ENCODE measurements around the gene LIN37.
"Not testable (repeated sequence)": the region's sequence is repeated elsewhere in the genome, so short reads cannot be mapped to it uniquely, and the experiment has no call there.

Gene LIN37

GRCh38 chr19:35792888-35793287 lies 44.5 kb downstream of the LIN37 start:
- H3K27ac ChIP-seq: no peak overlapping the region
- H3K9me3 ChIP-seq: no peaks in the 10 kb centered on the region
- peaks cover 7% of the 10 kb centered on the region for H3K36me3 ChIP-seq
- H3K4me1 ChIP-seq (ENCODE audit: control insufficient read depth in 1 of 2, insufficient read depth in 1 of 2, low read depth in 1 of 2, low read length in 1 of 2): peaks cover 3 to 6% of the 10 kb centered on the region in 2 experiments
- peaks cover 34% of the 10 kb centered on the region for H3K27me3 ChIP-seq
- H3K4me3 ChIP-seq (ENCODE audit: low read depth in 1 of 2, low read length in 1 of 2): no peak overlapping the region
- TF ChIP-seq CTCF (IDR thresholded peaks at IDR 0.05): no peak

- no peak overlapping the region for H3K27ac ChIP-seq
- no peak for TF ChIP-seq CTCF (IDR thresholded peaks at IDR 0.05)
Observed at GRCh38 chr19:35793381-35794165, 45.2 kb downstream of the LIN37 start.

GRCh38 chr19:35795564-35795963 lies 47.2 kb downstream of the LIN37 start:
- not testable (repeated sequence) for H3K27ac ChIP-seq; H3K36me3 ChIP-seq; H3K9me3 ChIP-seq; H3K4me1 ChIP-seq (ENCODE audit: control insufficient read depth in 1 of 2, insufficient read depth in 1 of 2, low read depth in 1 of 2, low read length in 1 of 2); H3K4me3 ChIP-seq (ENCODE audit: low read depth in 1 of 2, low read length in 1 of 2)
- peaks cover 49% of the 10 kb centered on the region for H3K27me3 ChIP-seq

More at GRCh38 chr19:35793381-35794165, 45.2 kb downstream of the LIN37 start:
- Histone ChIP-seq H3K9me3 (no peaks in the 10 kb centered on the region), H3K4me3 (ENCODE audit: low read depth in 1 of 2, low read length in 1 of 2) (no peak overlapping the region), H3K36me3 (peaks cover 4% of the 10 kb centered on the region), H3K4me1 (ENCODE audit: control insufficient read depth in 1 of 2, insufficient read depth in 1 of 2, low read depth in 1 of 2, low read length in 1 of 2) (peaks cover 5 to 8% of the 10 kb centered on the region in 2 experiments), H3K27me3 (peaks cover 41% of the 10 kb centered on the region)

- Histone ChIP-seq H3K36me3 (no peaks in the 10 kb centered on the region), H3K27me3 (peaks cover 49% of the 10 kb centered on the region), H3K27ac (no peak overlapping the region), H3K4me3 (ENCODE audit: low read depth in 1 of 2, low read length in 1 of 2) (no peak overlapping the region), H3K4me1 (ENCODE audit: control insufficient read depth in 1 of 2, insufficient read depth in 1 of 2, low read depth in 1 of 2, low read length in 1 of 2) (peaks cover 5 to 8% of the 10 kb centered on the region in 2 experiments), H3K9me3 (no peaks in the 10 kb centered on the region)
- no peak for TF ChIP-seq CTCF (IDR thresholded peaks at IDR 0.05)
Observed at GRCh38 chr19:35796645-35797542, 48.5 kb downstream of the LIN37 start.

DNA sequence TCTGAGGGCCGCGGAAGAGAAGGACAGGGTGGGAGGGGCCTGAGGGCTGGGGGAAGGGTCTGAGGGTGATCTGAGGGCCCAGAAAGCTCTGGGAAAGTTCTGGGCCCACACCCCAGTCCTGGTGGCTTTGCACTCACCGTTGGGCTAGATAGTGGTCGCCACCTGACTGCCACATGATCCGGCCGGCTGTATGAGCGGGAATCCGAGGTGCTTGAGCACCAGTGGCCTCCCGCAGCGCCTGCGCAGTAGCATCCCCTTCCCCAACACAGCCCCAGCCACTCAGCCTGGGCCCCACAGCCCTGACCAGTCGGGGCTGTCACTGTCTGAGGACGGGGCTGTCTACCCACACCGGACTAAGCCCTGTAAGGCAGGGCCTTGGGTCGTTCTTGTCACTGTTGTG lies 49.3 kb downstream of the LIN37 start:
- Histone ChIP-seq H3K27me3 (peaks cover 49% of the 10 kb centered on the region), H3K27ac (no peak overlapping the region), H3K36me3 (no peaks in the 10 kb centered on the region), H3K4me1 (ENCODE audit: control insufficient read depth in 1 of 2, insufficient read depth in 1 of 2, low read depth in 1 of 2, low read length in 1 of 2) (peaks cover 11 to 15% of the 10 kb centered on the region in 2 experiments), H3K4me3 (ENCODE audit: low read depth in 1 of 2, low read length in 1 of 2) (peak overlapping the region in 1 of 2 experiments; percentile 20), H3K9me3 (no peaks in the 10 kb centered on the region)
- no peak for TF ChIP-seq CTCF (IDR thresholded peaks at IDR 0.05)
